Skeletal muscle satellite cell (primary cell): ENCODE measurements around the gene SAMD11.
"Not testable (repeated sequence)": the region's sequence is repeated elsewhere in the genome, so short reads cannot be mapped to it uniquely, and the experiment has no call there.

Source experiments
- H3K27me3 ChIP-seq: 2 replicates; pipeline ENCODE4 v1.7.0; 2013; ENCODE audit warnings: low read length; ENCODE audit not compliant: control insufficient read depth, insufficient read depth
- H3K36me3 ChIP-seq: 2 replicates; pipeline ENCODE4 v1.7.0; 2013; ENCODE audit warnings: mild to moderate bottlenecking, control low read depth, low read length; ENCODE audit not compliant: insufficient read depth
- H3K4me1 ChIP-seq: 2 replicates; pipeline ENCODE4 v1.7.0; 2013; ENCODE audit warnings: low read length; ENCODE audit not compliant: control insufficient read depth, insufficient read depth
- H3K4me2 ChIP-seq: 2 replicates; pipeline ENCODE4 v1.7.0; 2013; ENCODE audit warnings: mild to moderate bottlenecking, low read length
- H3K4me3 ChIP-seq: 2 replicates; pipeline ENCODE4 v1.7.0; 2013; ENCODE audit warnings: low read length
- H3K9ac ChIP-seq: 2 replicates; pipeline ENCODE4 v1.7.0; 2013; ENCODE audit warnings: mild to moderate bottlenecking, low read depth, low read length, moderate library complexity
- H3K9me3 ChIP-seq: replicated peaks from 2 replicates; pipeline ENCODE4 v1.7.0; 2013; ENCODE audit warnings: mild to moderate bottlenecking, control low read depth, low read length

Gene SAMD11

DNA sequence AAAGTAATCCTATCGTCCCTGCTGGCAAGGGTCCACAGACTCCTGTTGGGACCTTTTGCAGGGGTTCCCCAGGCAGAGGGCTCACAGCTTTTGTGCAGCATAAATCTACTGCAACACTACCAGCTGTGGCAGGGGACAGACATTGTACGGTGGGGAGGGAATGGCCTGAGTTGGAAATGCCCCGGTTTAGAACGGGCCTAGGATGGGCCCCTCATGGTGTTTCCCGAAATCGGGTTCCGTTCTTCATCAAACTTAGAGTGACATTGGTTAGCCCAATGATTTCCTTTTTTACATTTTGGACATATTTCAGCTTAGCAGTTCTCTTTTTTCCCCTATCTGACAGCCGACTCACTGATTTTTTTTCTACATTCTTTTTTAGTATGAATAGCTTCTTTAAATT is 26.5 kb upstream of the SAMD11 start:
- Histone ChIP-seq H3K27me3 (peaks cover 45% of the 10 kb centered on the region), H3K4me2 (no peak overlapping the region), H3K4me3 (no peak overlapping the region), H3K36me3 (no peaks in the 10 kb centered on the region), H3K9me3 (no peaks in the 10 kb centered on the region), H3K4me1 (no peaks in the 10 kb centered on the region), H3K9ac (no peak overlapping the region)

GRCh38 chr1:897951-898350 is 25.8 kb upstream of the SAMD11 start:
- H3K4me3 ChIP-seq, H3K9me3 ChIP-seq, H3K9ac ChIP-seq, H3K4me2 ChIP-seq, H3K4me1 ChIP-seq, H3K36me3 ChIP-seq: not testable (repeated sequence)
- H3K27me3 ChIP-seq = peaks cover 43% of the 10 kb centered on the region

DNA sequence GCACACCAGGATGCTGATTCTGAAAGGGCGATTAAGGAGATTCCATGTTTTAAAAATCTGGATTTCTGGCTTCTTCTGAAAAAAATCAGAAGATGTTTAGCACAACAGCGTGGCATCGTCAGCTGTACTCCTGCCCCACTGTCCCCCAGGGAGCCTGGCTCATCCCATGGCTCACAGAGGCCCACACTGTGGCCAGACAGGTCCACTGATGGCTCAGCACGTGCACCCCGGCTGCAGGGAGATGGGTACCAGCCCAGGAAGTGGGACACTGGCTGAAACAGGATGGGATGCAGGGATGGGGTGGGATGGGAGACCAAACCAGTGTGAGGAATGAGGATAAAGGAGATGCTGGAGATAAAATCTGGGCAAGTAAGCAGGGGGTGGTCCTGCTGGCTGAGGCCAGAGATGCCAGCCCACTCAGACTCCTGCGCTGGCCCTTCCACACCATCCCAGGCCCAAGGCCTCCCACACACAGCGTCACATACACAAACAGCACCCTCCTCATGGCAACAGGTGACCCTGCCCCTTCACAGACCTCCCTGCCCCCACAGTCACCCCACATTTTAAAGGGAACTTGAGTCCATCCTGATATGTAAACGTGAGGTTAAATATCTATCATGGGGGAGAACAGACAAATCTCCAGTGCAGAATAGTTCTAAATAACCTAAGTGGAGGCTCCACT is 23.9 kb upstream of the SAMD11 start:
- no peak overlapping the region for H3K4me2 ChIP-seq
- H3K36me3 ChIP-seq = no peaks in the 10 kb centered on the region
- H3K9ac ChIP-seq = no peak overlapping the region
- H3K27me3 ChIP-seq = peaks cover 34% of the 10 kb centered on the region
- no peaks in the 10 kb centered on the region for H3K9me3 ChIP-seq
- peaks cover 4% of the 10 kb centered on the region for H3K4me1 ChIP-seq
- H3K4me3 ChIP-seq = no peak overlapping the region

- Histone ChIP-seq H3K4me2 (no peak overlapping the region), H3K36me3 (no peaks in the 10 kb centered on the region), H3K4me3 (no peak overlapping the region), H3K27me3 (peaks cover 30% of the 10 kb centered on the region), H3K9me3 (no peaks in the 10 kb centered on the region), H3K4me1 (peaks cover 15% of the 10 kb centered on the region), H3K9ac (no peak overlapping the region)
Measured at GRCh38 chr1:901108-901859, 22.4 kb upstream of the SAMD11 start.

DNA sequence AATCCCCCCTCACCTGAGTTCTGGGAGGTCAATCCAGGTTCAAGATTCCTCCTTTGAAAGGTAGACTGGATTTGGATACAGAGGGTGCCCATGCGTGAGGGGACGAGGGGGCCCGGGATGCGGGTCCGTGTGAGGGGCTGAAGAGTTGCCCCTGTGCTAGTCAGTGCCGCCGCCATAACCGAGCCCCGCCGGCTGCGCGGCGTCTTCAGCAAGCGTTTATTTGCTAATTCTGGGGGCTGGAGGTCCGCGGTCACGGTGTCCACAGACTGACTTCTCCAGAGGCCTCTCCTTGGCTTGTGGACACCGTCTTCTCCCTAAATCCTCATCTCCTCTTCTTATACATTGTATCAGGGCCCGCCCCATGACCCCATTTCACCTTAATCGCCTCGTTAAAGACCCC is 20.9 kb upstream of the SAMD11 start:
- Histone ChIP-seq H3K4me1 (peaks cover 30% of the 10 kb centered on the region), H3K27me3 (peaks cover 22% of the 10 kb centered on the region), H3K36me3 (no peaks in the 10 kb centered on the region), H3K4me2 (no peak overlapping the region), H3K9ac (no peak overlapping the region), H3K9me3 (no peaks in the 10 kb centered on the region), H3K4me3 (no peak overlapping the region)

- H3K9ac ChIP-seq = no peak overlapping the region
- H3K36me3 ChIP-seq = no peaks in the 10 kb centered on the region
- H3K4me3 ChIP-seq = no peak overlapping the region
- H3K27me3 ChIP-seq = peaks cover 17% of the 10 kb centered on the region
- H3K4me2 ChIP-seq = no peak overlapping the region
- no peaks in the 10 kb centered on the region for H3K9me3 ChIP-seq
- peaks cover 31% of the 10 kb centered on the region for H3K4me1 ChIP-seq
Measured at GRCh38 chr1:903305-903704, 20.4 kb upstream of the SAMD11 start.

GRCh38 chr1:903721-904271 is 19.9 kb upstream of the SAMD11 start:
- Histone ChIP-seq H3K9ac (no peak overlapping the region), H3K9me3 (no peaks in the 10 kb centered on the region), H3K27me3 (peaks cover 12% of the 10 kb centered on the region), H3K4me3 (peak overlapping the region; percentile 61), H3K4me1 (peaks cover 31% of the 10 kb centered on the region), H3K4me2 (peak overlapping the region; percentile 62), H3K36me3 (no peaks in the 10 kb centered on the region)

GRCh38 chr1:904310-904950 is 19.3 kb upstream of the SAMD11 start:
- Histone ChIP-seq H3K4me2 (peak overlapping the region; percentile 62), H3K36me3 (no peaks in the 10 kb centered on the region), H3K9me3 (no peaks in the 10 kb centered on the region), H3K4me3 (peak overlapping the region; percentile 61), H3K4me1 (peaks cover 31% of the 10 kb centered on the region), H3K9ac (peak overlapping the region; percentile 44), H3K27me3 (peaks cover 12% of the 10 kb centered on the region)

- Histone ChIP-seq H3K36me3 (no peaks in the 10 kb centered on the region), H3K4me3 (peak overlapping the region; percentile 53), H3K27me3 (peaks cover 6% of the 10 kb centered on the region), H3K9me3 (no peaks in the 10 kb centered on the region), H3K4me1 (peaks cover 32% of the 10 kb centered on the region), H3K4me2 (peak overlapping the region; percentile 62), H3K9ac (peak overlapping the region; percentile 0)
Measured at GRCh38 chr1:905071-905749, 18.5 kb upstream of the SAMD11 start.

GRCh38 chr1:905811-906599 is 17.7 kb upstream of the SAMD11 start:
- Histone ChIP-seq H3K4me3 (peak overlapping the region; percentile 15), H3K9me3 (no peaks in the 10 kb centered on the region), H3K36me3 (no peaks in the 10 kb centered on the region), H3K27me3 (peaks cover 3% of the 10 kb centered on the region), H3K4me1 (peaks cover 40% of the 10 kb centered on the region), H3K4me2 (peak overlapping the region; percentile 62), H3K9ac (no peak overlapping the region)
